GM12892 (cell line): ENCODE results near the gene ABHD2.
A peak's percentile ranks its signal among the peaks of the same experiment; 100 is the strongest.

Source experiments
- DNase-seq: peaks from one replicate; pipeline ENCODE4 v3.0.0; 2011; ENCODE audit not compliant: insufficient read length
- FAIRE-seq: peaks from 2 replicates; lab custom pipeline; 2011; peaks lifted over from hg19 to GRCh38; lab: Jason Lieb, UNC
- POLR2A ChIP-seq: IDR thresholded peaks from 2 replicates; pipeline ENCODE4 v1.6.1; 2011; ENCODE audit warnings: low read depth, low read length, control low read depth
- POLR2AphosphoS5 ChIP-seq: IDR thresholded peaks from 2 replicates; pipeline ENCODE4 v1.6.1; 2011; ENCODE audit warnings: low read depth, low read length, control low read depth
- TAF1 ChIP-seq: IDR thresholded peaks from 2 replicates; pipeline ENCODE4 v1.6.1; 2011; ENCODE audit warnings: low read depth, mild to moderate bottlenecking, control low read depth, low read length, borderline replicate concordance

ABHD2 gene

DNA sequence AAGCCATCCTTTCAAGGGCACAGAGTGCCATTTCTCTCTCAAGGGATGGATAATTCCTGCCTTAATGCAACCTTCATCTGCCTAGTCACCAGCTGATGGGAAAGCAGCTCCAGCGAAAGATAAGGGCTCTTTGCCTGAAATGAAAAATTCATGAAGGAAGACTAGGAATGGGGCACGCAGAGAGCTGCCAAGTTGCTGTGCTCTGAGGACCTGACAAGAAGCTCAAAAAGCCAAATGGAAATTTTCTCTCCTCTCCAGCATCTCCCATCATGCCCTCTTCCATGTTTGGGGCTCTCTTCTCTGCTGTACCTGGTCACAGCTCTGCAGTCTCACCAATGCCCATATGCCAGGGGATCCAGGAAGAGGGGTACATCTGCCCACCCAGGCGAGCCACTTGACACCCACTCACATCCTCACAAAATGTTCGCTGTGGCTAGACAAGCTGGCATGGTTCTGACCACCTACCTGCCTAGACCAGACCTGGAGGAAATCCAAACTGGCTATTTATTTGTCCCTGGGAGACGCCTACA is 29.3 kb upstream of the ABHD2 start:
- FAIRE-seq (no peak), DNase-seq (no peak)
- TF ChIP-seq TAF1 (no peak), POLR2A (no peak), POLR2AphosphoS5 (no peak)

DNA sequence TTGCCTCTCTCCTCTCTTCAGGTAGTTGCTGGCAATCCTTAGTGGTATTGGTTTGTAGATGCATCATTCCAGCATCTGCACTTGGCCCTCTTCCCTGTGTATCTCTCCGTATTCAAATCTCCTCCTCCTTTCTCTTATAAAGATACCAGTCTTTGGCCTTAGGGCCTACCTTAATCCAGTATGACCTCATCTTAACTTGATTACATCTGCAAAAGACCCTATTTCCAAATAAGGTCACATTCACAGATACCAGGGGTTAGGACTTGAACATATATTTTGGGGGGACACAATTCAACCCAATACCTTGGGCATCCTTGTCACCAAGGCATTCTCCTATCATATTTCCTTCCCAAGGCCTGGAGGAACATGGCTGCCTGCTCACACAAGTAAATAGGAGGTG is 22.0 kb upstream of the ABHD2 start:
- TF ChIP-seq POLR2AphosphoS5 = no peak
- no peak for TF ChIP-seq POLR2A
- TF ChIP-seq TAF1 = no peak
- DNase-seq = no peak
- no peak for FAIRE-seq

DNA sequence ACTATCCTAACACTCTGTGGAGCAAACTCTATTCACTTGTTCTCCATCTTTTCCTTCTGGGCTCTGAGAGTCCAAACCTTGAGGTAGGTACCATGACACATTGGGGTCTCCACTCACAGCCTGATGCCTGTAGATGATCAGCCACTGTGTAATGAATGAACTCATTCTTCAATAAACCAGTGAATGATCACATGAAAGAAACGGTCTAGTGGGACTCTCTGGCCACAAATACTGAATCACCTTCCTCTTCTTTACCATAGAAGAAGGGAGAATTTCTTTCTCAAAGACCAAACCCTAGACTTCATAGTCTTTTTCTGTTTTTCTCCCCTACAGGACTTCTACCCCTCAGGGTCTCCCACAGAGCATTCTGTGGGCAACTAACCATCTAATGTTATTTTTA is 20.5 kb upstream of the ABHD2 start:
- TF ChIP-seq POLR2A (no peak), TAF1 (no peak), POLR2AphosphoS5 (no peak)
- no peak for DNase-seq
- FAIRE-seq = no peak

DNA sequence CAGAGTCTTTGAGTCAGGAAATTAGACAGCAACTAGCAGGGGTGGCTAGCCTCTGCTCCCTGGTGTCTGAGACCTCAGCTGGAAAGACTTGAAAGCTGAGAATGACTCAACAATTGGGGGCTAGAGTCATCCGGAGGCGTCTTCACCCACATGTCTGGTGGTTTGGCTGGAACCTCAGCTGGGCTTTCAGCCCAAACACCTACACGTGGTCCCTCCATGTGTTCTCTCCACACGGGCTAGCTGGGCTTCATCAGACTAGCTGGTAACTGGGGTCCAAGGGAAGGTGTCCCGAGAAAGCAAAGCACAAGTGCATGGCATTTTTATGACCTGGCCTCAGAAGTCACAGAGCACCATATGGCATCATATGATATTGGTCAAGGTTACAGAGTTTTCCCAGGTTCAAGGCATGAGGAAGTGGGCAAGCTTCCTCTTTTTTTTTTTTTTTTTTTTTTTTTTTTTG is 19.9 kb upstream of the ABHD2 start:
- no peak for TF ChIP-seq POLR2A
- TF ChIP-seq TAF1 = no peak
- no peak for TF ChIP-seq POLR2AphosphoS5
- FAIRE-seq = peak; percentile 76
- DNase-seq = peak; percentile 42

DNA sequence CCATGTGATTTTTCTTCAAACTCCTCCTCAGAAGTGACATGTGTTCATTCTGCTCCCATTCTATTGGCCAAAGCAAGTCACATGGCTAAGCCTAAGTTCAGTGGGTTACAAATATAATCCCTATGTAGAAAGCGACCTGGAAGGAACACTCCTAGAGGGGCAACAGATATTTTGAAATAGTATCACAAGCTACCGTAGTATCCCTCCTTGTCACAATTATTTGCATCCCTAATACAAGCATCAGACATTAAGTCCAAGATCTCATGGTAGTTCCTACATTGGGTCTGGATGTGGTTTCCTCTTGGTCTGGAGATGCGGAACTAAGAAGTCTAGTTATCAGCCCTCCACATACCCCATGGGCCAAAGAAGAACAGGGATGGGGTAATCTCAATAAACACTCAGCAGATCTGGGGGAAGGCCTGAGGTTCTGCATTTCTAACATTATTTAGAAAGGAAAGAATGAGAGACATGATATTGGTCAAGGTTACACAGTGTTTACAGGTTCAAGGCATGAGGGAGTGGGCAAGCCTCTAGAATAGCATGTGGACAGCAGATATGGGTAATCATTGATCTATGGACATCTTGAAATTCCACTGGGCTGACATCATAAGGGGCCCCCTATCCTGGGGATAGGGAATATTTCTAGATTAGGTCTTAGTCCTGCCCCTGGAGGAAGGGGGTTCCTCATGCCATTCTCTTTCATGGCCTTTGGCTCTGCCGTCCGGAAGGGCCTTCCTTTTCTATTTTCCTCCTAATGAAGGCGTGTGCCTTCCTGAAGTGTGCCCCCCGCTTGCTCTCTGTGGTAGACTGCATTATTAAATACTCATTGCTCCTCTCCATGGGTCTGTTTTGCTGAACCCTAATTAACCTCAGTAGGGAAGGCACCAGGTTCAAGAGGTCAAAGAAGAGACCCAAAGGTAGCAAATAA is 17.8 kb upstream of the ABHD2 start:
- TF ChIP-seq TAF1 = no peak
- no peak for TF ChIP-seq POLR2A
- TF ChIP-seq POLR2AphosphoS5 = no peak
- FAIRE-seq (no peak), DNase-seq (no peak)

DNA sequence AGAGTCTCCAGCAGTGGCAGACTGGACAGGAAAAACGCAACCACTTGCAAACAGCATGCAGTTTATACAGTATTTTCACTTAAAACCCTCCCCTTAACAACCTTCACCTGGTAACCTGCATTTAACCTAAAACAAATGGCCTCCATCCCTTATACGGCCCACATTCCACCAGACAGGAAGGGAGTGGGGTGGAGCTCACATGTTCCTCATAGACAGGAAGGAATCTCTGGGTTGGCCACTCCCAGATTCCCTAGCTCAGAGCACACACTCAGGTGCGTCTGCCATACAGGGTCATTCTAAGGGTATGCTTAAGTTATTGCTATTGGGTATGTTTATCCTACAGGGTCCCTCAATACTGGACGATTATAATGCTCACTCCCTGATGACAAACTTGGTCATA is 16.8 kb upstream of the ABHD2 start:
- no peak for TF ChIP-seq POLR2A
- no peak for TF ChIP-seq TAF1
- no peak for TF ChIP-seq POLR2AphosphoS5
- FAIRE-seq (no peak), DNase-seq (no peak)

DNA sequence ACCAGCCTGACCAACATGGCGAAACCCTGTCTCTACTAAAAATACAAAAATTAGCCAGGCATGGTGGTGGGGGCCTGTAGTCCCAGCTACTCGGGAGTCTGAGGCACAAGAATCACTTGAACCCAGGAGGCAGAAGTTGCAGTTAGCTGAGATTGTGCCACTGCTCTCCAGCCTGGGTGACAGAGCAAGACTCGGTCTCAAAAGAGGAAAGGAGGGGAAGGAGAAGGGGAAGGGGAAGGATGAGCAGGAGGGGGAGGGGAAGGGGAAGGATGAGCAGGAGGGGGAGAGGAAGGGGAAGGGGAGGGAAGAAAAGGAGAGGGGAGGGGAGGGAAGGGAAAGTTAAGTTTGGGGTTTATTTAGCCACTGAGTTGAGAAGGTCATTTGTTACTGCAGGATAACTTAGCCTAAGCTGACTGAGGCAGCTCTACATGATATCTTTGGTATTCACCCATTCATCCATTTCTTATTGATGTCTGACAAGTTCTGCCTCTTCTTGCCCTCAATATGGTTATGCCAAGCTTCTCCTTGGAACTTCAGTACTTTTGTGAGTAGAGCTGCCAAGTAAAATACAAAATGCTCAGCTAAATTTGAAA is 15.9 kb upstream of the ABHD2 start:
- DNase-seq = no peak
- FAIRE-seq = no peak
- no peak for TF ChIP-seq POLR2AphosphoS5
- TF ChIP-seq POLR2A = no peak
- TF ChIP-seq TAF1 = no peak

DNA sequence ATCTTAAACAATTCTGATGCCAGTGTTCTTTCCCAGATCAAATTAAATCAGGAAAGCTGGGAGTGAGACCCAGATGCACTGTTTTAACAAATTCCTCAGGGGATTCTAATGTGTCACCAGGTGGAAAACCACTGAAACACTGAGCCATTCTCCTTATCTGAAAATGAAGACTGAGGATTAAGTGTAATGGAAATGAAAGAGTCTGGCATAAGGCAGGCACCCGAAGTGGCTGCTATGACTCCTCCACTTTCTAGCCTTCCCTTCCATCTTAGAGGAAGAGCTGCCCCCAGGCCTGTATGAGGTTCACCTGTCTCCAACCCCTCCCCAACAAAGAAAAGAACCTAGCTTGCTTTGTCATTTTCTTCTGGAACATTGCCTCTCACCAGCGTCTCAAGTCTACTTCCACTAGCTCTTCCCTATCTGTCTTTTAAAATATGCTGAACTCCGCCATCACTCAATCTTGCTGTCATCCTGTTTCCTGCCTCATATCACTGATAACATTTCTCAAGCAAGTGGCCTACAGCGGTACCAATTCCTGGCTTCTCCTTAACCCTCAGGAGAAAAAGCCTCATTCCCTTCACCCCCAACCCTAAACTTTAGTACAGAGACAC is 13.7 kb upstream of the ABHD2 start:
- no peak for FAIRE-seq
- no peak for DNase-seq
- TF ChIP-seq POLR2A (no peak), POLR2AphosphoS5 (no peak), TAF1 (no peak)

DNA sequence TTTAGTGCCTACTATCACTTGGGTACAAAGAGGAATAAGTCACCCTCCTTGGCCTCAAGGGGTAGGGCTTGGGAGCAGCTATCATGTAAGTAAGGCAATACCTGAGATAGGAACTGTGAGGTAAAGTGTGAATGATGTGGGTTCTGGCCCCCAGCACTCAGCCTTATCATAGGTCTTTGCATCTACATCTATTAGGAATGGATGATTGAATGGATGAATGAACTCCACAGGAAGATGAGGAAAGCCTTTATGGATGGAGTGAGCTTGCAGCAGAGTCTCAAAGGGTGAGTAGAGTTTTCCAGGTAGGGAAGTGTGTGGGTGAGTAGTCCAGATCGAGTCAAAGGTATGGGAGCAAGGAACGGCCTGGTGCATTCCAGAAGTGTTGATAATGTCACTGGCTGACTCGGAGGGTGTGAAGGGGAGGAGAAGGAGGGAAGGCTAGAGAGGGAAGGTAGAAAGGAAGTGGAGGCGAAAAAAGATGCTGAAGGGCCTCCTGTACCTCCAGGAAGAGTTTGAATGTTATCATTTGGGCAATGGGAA is 13.1 kb upstream of the ABHD2 start:
- DNase-seq (no peak), FAIRE-seq (no peak)
- no peak for TF ChIP-seq POLR2A
- no peak for TF ChIP-seq TAF1
- no peak for TF ChIP-seq POLR2AphosphoS5

DNA sequence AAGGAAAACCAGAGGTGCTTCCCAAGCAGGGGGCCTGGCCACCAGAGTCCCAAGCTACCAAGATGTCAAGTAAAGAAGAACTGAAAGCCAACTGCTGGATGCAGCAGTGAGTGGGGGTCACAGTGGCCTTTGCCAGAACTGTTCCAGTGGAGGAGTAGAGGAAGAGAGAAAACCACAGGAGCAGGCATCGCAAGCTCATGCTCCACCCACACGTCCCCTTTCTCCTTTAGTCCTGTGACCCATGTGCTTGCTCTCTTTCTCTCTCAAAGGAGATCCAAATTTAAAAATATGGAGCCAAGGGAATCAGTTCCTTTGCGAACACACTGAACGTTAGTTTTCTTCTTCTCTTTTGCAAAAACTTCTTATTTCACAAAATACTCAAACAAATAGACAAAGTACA is 12.4 kb upstream of the ABHD2 start:
- TF ChIP-seq POLR2A = no peak
- no peak for TF ChIP-seq TAF1
- TF ChIP-seq POLR2AphosphoS5 = no peak
- FAIRE-seq (no peak), DNase-seq (no peak)

DNA sequence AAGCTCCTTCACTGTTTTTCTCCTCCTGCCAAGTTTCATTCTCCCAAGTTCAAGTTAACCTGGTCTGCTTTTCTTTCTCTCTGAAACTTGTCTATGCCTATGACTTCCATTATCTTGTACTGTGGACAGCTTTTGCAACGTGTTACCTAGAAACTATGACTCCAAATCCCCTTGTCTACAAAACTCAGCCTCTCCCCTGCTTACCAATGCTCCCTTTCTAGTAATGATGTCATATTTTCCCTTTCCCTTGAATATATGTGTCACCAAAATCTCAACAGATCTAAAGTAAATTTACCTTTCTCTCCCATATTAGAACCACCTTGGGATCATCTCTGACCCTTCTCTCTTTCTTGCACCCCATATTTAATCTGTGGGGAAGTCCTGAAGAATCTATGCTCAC is 10.5 kb upstream of the ABHD2 start:
- TF ChIP-seq POLR2A = no peak
- no peak for TF ChIP-seq POLR2AphosphoS5
- no peak for TF ChIP-seq TAF1
- no peak for FAIRE-seq
- no peak for DNase-seq
